Activated T-helper 2 cell treated with anti-CD3 and anti-CD28 coated beads, Interferon-gamma antibody, Interleukin-2, Interleukin-4, amounts not matched to agents 10 μg/mL and 5 μg/mL and 100 μg/mL, durations not matched to agents 14 hours and 24 hours and 36 hours (primary cell): ENCODE results near the gene NKIRAS1. TPM values are rescaled to one million over a fixed set of nuclear protein-coding genes. Genes with fewer than 3 reads are reported as not detected.
"Not testable (repeated sequence)": the region's sequence is repeated elsewhere in the genome, so short reads cannot be mapped to it uniquely, and the experiment has no call there.

Source experiments
- DNase-seq: peaks from one replicate; pipeline ENCODE4 v3.0.0; 2021; ENCODE audit warnings: low spot score
- H3K27ac Mint-ChIP-seq: one replicate; pipeline ENCODE4 v1.8.0; 2021; ENCODE audit warnings: mixed read lengths
- H3K27me3 Mint-ChIP-seq: one replicate; pipeline ENCODE4 v1.8.0; 2021; ENCODE audit warnings: low read depth, mixed read lengths
- H3K36me3 Mint-ChIP-seq: one replicate; pipeline ENCODE4 v1.8.0; 2021; ENCODE audit warnings: low read depth, mixed read lengths
- H3K4me1 Mint-ChIP-seq: one replicate; pipeline ENCODE4 v1.8.0; 2021; ENCODE audit warnings: low read depth, mixed read lengths
- H3K4me3 Mint-ChIP-seq: one replicate; pipeline ENCODE4 v1.8.0; 2021; ENCODE audit warnings: low read depth, mild to moderate bottlenecking, moderate library complexity, mixed read lengths
- H3K9me3 Mint-ChIP-seq: one replicate; pipeline ENCODE4 v1.8.0; 2021; ENCODE audit warnings: mixed read lengths
- intact Hi-C: fragments of 100-400 bp; cut with micrococcal nuclease; formaldehyde crosslinking; loops from one replicate; pipeline ENCODE4 v1.15.1; 2023
- total RNA-seq: library from RNA; stranded (reverse); gene quantifications from 2 replicates; pipeline ENCODE4 v1.2.3, GENCODE V29; 2022

The NKIRAS1 gene
- total RNA-seq, 1 donor from 2014 or later = 2.3 TPM

- intact Hi-C loops = no loop called here
- H3K36me3 Mint-ChIP-seq = no peaks in the 10 kb centered on the region
Observed at GRCh38 chr3:23932571-23932970, 15.8 kb upstream of the NKIRAS1 start.

DNA sequence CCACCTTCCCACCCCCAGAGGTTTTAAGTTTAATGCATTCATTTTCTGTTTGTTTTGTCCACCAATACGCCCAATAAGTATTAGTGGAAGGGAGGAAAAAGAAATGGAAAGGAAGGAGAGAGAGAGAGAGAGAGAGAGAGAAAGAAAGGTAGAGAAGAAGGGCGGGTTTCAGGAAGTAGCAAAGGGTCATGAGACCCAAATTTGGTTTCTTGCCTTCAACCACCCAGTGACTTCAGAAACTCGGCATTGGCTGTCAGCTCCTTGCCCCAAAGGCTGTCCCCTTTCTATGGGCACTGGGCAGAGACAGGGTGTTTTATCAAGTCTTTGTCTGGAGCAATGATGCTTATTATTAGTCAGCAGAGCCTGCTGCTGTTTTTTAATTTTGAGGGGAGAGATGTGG, 14.8 kb upstream of the NKIRAS1 start:
- no peak overlapping the region for H3K27ac Mint-ChIP-seq
- H3K4me3 Mint-ChIP-seq = no peak overlapping the region
- H3K4me1 Mint-ChIP-seq = peaks cover 3% of the 10 kb centered on the region
- no peaks in the 10 kb centered on the region for H3K36me3 Mint-ChIP-seq
- no peaks in the 10 kb centered on the region for H3K9me3 Mint-ChIP-seq
- intact Hi-C loops = no loop called here
- no peak for DNase-seq
- peaks cover 18% of the 10 kb centered on the region for H3K27me3 Mint-ChIP-seq

More at GRCh38 chr3:23932571-23932970, 15.8 kb upstream of the NKIRAS1 start:
- Mint-ChIP-seq H3K9me3 (no peaks in the 10 kb centered on the region), H3K27me3 (peaks cover 24% of the 10 kb centered on the region), H3K4me1 (peaks cover 3% of the 10 kb centered on the region), H3K27ac (no peak overlapping the region), H3K4me3 (no peak overlapping the region)
- DNase-seq = no peak

DNA sequence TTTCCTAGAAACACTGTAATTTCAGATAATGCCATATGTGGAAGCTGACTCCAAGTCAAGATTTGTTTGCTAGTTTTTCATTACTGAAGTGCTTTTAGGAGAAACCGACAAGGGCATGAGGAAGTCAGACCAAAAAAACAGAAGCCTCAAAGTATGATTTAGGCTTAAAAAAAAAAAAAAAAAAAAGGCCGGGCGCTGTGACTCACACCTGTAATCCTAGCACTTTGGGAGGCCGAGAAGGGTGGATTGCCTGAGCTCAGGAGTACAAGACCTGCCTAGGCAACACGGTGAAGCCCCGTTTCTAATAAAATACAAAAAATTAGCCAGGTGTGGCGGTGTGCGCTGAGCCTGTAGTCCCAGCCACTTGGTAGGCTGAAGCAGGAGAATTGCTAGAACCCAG, 11.7 kb upstream of the NKIRAS1 start:
- H3K27me3 Mint-ChIP-seq = peaks cover 13% of the 10 kb centered on the region
- intact Hi-C loops = no loop called here
- H3K9me3 Mint-ChIP-seq = no peaks in the 10 kb centered on the region
- H3K4me1 Mint-ChIP-seq = peaks cover 3% of the 10 kb centered on the region
- no peak overlapping the region for H3K27ac Mint-ChIP-seq
- H3K36me3 Mint-ChIP-seq = no peaks in the 10 kb centered on the region
- no peak for DNase-seq
- H3K4me3 Mint-ChIP-seq = no peak overlapping the region

GRCh38 chr3:23926736-23927135, 9.9 kb upstream of the NKIRAS1 start:
- intact Hi-C loops = no loop called here
- Mint-ChIP-seq H3K27me3 (peaks cover 10% of the 10 kb centered on the region), H3K4me1 (peaks cover 3% of the 10 kb centered on the region), H3K36me3 (peaks cover 3% of the 10 kb centered on the region), H3K27ac (no peak overlapping the region), H3K4me3 (no peak overlapping the region), H3K9me3 (no peaks in the 10 kb centered on the region)
- no peak for DNase-seq

DNA sequence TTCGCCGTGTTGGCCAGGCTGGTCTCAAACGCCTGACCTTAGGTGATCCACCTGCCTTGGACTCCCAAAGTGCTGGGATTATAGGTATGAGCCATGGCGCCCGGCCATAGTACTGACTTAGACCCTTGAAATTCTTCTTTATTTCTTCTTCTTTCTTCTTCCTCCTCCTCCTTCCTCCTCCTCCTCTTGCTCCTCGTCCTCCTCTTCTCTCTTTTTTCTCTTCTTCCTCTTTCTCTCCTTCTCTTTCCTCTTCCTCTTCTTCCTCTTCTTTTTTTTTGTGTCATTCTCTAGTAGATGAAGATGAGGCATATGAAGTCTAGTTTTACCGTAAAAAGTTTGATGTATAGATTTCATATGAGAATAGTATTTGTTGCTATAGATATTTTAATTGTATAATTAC, 9.5 kb upstream of the NKIRAS1 start:
- Mint-ChIP-seq H3K4me1 (no peaks in the 10 kb centered on the region), H3K4me3 (no peak overlapping the region), H3K36me3 (peaks cover 8% of the 10 kb centered on the region), H3K27ac (no peak overlapping the region), H3K27me3 (peaks cover 7% of the 10 kb centered on the region), H3K9me3 (no peaks in the 10 kb centered on the region)
- no peak for DNase-seq
- intact Hi-C loops = no loop called here

GRCh38 chr3:23923786-23924185, 7.0 kb upstream of the NKIRAS1 start:
- no peak overlapping the region for H3K4me3 Mint-ChIP-seq
- DNase-seq = no peak
- H3K27ac Mint-ChIP-seq = no peak overlapping the region
- H3K27me3 Mint-ChIP-seq = no peaks in the 10 kb centered on the region
- intact Hi-C loops = no loop called here
- peaks cover 15% of the 10 kb centered on the region for H3K4me1 Mint-ChIP-seq
- H3K9me3 Mint-ChIP-seq = no peaks in the 10 kb centered on the region
- H3K36me3 Mint-ChIP-seq = peaks cover 32% of the 10 kb centered on the region

DNA sequence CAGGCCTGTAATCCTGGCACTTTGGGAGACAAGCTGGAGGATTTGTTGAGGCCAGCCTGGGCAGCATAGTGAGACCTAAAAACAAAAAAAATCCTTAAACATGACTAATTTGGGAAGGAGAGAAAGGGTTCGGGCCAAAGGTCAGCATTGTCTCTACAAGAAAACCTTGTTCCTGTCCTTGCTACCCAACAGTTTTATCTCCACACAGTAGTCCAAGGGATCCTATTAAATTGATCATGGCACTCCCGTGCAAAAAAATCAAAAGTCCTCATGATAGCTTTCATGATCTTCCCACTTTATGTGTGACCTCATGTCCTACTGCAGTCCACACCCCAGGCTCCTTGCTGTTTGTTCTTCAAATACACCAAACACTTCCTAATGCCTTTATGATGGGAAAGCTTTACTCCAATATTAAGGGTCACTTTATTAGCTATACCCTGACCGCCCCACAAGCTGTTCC, 4.3 kb upstream of the NKIRAS1 start:
- intact Hi-C loops = no loop called here
- Mint-ChIP-seq H3K9me3 (no peaks in the 10 kb centered on the region), H3K27me3 (peaks cover 2% of the 10 kb centered on the region), H3K36me3 (peaks cover 51% of the 10 kb centered on the region), H3K27ac (no peak overlapping the region), H3K4me1 (peaks cover 27% of the 10 kb centered on the region), H3K4me3 (no peak overlapping the region)
- DNase-seq = no peak

DNA sequence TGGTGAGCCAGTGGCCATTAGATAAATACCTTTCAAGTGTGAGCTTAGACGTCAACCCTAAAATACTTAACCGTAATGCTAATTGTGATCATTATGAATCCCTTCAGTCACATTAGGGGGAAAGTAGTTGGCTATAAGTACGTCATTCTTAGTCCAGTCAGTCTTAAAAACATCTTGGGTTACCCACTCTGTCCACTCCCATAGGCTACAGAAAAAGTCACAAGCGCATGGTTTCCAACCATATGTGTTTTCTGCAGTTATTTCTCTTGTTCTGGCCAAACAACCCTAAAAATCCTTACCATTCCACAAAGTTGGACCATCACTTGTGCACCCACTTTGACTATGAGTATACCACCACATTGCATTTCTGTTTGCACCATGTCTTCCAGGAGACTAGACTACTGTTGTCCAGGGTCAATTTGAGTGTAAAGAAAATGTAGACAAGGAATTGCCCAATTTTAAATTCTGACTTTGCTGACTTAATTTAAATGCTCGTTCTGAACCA, 3.4 kb upstream of the NKIRAS1 start:
- no peak overlapping the region for H3K27ac Mint-ChIP-seq
- no peaks in the 10 kb centered on the region for H3K9me3 Mint-ChIP-seq
- H3K4me3 Mint-ChIP-seq = peak overlapping the region; percentile 17
- DNase-seq = no peak
- H3K27me3 Mint-ChIP-seq = peaks cover 8% of the 10 kb centered on the region
- intact Hi-C loops = no loop called here
- peaks cover 35% of the 10 kb centered on the region for H3K4me1 Mint-ChIP-seq
- H3K36me3 Mint-ChIP-seq = peaks cover 51% of the 10 kb centered on the region

- peak overlapping the region; percentile 96 for H3K4me3 Mint-ChIP-seq
- peaks cover 51% of the 10 kb centered on the region for H3K36me3 Mint-ChIP-seq
- H3K4me1 Mint-ChIP-seq = peaks cover 37% of the 10 kb centered on the region
- intact Hi-C loops = no loop called here
- peaks cover 14% of the 10 kb centered on the region for H3K27me3 Mint-ChIP-seq
- H3K9me3 Mint-ChIP-seq = no peaks in the 10 kb centered on the region
- no peak overlapping the region for H3K27ac Mint-ChIP-seq
- no peak for DNase-seq
Observed at GRCh38 chr3:23919628-23920027, 2.8 kb upstream of the NKIRAS1 start.

GRCh38 chr3:23918331-23918730, 1.5 kb upstream of the NKIRAS1 start:
- Mint-ChIP-seq H3K27me3 (peaks cover 16% of the 10 kb centered on the region), H3K4me3 (peak overlapping the region; percentile 96), H3K36me3 (peaks cover 51% of the 10 kb centered on the region), H3K4me1 (peaks cover 43% of the 10 kb centered on the region), H3K27ac (peak overlapping the region; percentile 92)
- DNase-seq, intact Hi-C loops, H3K9me3 Mint-ChIP-seq: not testable (repeated sequence)

DNA sequence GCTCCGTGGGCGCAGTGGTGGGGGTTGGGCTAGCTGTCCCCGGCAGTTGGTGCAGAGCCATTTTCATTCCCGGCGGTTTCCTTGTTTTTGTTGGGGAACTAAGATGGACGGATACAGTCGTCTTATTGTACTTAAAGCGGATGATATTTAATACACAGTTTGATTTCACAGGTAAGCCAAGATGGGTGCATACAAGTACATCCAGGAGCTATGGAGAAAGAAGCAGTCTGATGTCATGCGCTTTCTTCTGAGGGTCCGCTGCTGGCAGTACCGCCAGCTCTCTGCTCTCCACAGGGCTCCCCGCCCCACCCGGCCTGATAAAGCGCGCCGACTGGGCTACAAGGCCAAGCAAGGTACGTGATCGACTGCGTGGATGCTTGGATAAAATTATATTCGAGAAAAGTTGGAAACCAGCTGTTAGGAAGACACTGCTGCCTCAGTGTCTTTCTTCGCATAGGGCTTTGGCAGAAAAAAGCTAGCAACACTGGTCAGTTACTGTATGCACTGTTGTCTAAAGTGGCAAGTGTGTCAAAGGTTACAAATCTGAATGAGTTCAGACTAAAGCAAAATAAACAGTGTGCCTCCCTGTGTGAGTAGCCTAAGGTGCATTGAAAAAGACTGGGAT, 1.0 kb upstream of the NKIRAS1 start:
- Mint-ChIP-seq H3K4me1 (peaks cover 43% of the 10 kb centered on the region), H3K36me3 (peaks cover 48% of the 10 kb centered on the region), H3K27me3 (peaks cover 16% of the 10 kb centered on the region), H3K4me3 (peak overlapping the region; percentile 96), H3K27ac (peak overlapping the region; percentile 92)
- intact Hi-C loops = loop anchor here (1.0 to 2.0 kb wide), 3 partner anchors 28 to 1747 kb away; partner anchors contain the start of genes NR1D2 and TOP2B
- not testable (repeated sequence) for DNase-seq, H3K9me3 Mint-ChIP-seq

DNA sequence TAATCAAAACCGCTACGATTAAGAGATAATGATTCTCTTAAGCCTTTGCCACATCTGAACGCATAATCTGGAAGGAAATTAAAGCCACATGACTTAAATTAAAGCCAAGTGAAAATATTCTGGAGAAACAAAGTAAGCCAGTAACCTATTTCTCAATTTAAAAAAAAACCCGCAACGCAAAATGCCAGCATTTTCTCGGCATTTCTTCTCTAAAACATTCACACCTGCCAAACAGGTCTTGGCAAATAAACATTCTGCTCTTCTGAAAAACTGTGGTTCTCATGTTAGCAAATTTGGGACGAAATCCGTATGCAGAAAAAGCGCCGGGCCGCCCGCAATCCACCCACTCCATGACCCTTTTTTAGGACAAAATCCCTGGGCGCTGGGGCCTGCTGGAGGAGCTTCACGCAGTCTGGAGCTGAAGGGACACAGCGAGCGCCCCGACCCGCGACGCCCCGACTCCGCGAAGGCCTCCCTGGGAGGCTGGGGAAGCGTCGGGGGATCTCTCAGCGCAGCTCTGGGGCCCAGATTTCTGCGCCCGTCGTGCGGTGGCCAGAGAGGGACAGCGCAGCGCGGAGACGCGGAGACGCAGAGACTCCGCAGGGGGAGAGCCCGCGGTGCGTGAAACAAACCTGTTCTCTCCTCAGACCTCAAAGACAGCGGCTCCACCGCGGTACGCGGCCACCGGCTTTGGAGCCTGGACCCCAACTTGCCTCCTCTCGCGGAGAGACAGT, 471 bp downstream of the NKIRAS1 start:
- no peaks in the 10 kb centered on the region for H3K9me3 Mint-ChIP-seq
- peaks cover 45% of the 10 kb centered on the region for H3K4me1 Mint-ChIP-seq
- H3K27me3 Mint-ChIP-seq = peaks cover 16% of the 10 kb centered on the region
- DNase-seq = no peak
- peak overlapping the region; percentile 96 for H3K4me3 Mint-ChIP-seq
- peaks cover 44% of the 10 kb centered on the region for H3K36me3 Mint-ChIP-seq
- peak overlapping the region; percentile 92 for H3K27ac Mint-ChIP-seq
- intact Hi-C loops = loop anchor here (2.0 kb wide), 1 partner anchor 1748 kb away; the partner anchor contains the start of gene TOP2B

DNA sequence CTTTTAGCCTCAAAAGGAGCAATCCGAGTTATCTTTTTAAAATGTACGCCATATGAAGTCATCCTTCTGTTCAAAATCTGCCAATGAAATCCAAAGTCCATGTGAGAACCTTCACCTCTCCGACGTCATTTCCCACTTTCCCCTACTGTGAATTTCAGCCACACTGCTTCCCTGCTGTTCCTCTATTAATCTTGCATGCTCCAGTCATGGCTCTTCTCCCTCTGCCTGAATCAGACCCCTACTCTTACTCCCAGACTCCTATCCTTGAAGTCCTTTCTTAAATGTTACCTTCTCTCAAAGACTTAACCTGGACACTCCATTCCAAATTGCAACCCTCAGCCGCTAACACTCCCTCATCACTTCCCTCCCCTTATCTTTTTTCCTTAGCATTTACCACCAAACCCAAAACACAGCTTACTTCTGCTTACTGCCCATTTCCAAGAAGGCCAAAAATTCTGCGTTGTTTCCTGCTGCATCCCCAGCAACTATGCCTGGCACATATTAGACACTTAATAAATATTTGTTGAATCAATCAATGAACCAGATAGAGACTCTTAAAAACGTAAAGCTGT, 1.2 kb downstream of the NKIRAS1 start:
- Mint-ChIP-seq H3K4me3 (peak overlapping the region; percentile 96), H3K4me1 (peaks cover 45% of the 10 kb centered on the region), H3K27ac (no peak overlapping the region), H3K27me3 (peaks cover 16% of the 10 kb centered on the region), H3K9me3 (no peaks in the 10 kb centered on the region), H3K36me3 (peaks cover 39% of the 10 kb centered on the region)
- intact Hi-C loops = loop anchor here (2.0 kb wide), 1 partner anchor 1749 kb away; the partner anchor contains the start of gene TOP2B
- no peak for DNase-seq
